GM19372 (cell line): ENCODE measurements around the gene UBE2I.
A peak's percentile ranks its signal among the peaks of the same experiment; 100 is the strongest.
"Not testable (repeated sequence)": the region's sequence is repeated elsewhere in the genome, so short reads cannot be mapped to it uniquely, and the experiment has no call there.

Experiments
- ATAC-seq: cut with Tn5 transposase; IDR thresholded peaks from one replicate; pipeline ENCODE4 v1.9.1; 2021; ENCODE audit warnings: mild to moderate bottlenecking, low read depth, moderate library complexity; ENCODE audit not compliant: unreplicated experiment

Gene UBE2I

GRCh38 chr16:1308977-1309885, at the start of gene UBE2I:
UBE2I (plus strand) TSS chr16:1309636; CDS start chr16:1314031, 4,395 bp downstream.
- ATAC-seq, result peak; percentile 61

DNA sequence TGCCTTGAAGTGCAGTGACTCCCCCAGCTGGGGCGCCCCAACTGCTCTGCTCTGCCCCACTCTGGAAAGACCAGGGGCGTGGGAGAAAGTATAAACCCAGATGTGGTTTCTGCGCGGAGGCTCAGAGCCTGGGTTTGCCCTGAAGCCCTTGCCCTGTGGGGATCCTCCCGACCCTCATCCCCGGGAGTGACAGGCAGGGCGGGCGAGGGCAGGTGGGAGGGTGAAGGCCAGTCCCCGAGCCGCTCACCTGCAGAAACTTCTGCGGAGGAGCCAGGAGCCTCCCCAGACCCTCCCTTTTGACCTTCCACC, 49.7 kb upstream of the UBE2I start:
- no peak for ATAC-seq

DNA sequence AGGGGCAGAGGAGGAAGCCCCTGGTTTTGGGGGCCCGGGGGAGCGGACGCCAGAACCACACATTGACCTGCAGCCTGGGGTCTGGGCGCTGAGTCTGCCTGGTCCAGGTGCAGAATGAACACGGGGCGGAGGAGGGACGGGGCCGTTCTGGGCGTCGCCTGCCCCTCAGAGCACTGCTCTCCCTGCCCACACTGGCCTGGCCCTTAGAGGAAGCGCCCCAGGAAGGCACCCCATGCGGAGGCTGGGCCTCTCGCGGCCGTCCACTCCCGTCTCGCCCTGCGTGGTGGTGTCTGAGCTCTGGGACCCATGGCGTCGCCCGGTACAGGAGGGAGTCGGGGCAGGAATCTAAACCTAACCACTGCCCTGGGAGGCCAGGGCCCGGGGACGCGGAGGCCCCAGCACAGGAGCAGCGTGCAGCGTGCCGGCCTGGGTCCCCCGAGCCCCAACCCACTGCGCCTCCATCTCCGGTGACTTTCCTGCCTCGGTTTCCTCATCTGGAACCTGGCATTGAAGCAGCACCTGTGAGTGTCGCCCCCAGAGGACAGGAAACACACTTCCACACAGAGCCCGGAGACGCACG, 49.2 kb upstream of the UBE2I start:
- no peak for ATAC-seq

GRCh38 chr16:1261131-1261892, 48.1 kb upstream of the UBE2I start:
- ATAC-seq, result no peak

- no peak for ATAC-seq
Measured at GRCh38 chr16:1262210-1262845, 47.1 kb upstream of the UBE2I start.

- ATAC-seq, result no peak
Measured at GRCh38 chr16:1262846-1263221, 46.6 kb upstream of the UBE2I start.

DNA sequence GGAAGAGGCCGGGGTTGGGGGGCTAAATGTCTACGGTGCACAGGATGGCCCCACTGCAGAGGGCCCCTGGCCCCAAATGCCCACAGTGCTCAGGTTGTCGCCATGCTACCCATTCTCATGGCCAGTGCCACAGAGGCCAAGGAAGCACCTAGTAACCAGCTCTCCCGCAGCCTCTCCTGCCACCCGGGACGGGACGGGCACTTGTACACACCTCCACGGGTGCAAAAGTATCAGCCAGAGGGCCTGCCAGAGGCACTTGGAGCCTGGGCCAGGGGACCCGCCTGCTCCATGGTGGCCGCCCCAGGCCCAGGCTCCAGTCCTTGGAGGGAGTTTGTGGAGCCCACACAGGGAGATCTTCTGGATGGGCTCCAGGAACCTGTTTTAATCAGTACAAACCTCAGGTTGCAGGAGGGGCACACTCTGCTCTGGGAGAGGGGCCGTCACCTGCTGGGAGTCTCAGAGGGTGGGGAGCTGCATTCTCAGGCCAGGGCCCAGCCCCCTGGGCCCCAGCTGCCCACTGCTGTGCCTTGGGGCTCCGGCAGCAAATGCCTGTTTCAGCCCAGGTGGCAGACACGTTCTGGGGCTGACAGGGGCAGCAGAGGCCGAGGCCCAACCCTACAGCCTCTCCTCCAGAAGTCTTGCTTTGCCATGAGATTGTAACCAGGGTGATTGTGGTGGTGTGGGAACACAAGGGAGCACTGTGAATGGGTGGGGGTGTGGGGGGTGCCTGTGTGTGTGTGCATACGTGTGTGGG, 45.7 kb upstream of the UBE2I start:
- no peak for ATAC-seq

DNA sequence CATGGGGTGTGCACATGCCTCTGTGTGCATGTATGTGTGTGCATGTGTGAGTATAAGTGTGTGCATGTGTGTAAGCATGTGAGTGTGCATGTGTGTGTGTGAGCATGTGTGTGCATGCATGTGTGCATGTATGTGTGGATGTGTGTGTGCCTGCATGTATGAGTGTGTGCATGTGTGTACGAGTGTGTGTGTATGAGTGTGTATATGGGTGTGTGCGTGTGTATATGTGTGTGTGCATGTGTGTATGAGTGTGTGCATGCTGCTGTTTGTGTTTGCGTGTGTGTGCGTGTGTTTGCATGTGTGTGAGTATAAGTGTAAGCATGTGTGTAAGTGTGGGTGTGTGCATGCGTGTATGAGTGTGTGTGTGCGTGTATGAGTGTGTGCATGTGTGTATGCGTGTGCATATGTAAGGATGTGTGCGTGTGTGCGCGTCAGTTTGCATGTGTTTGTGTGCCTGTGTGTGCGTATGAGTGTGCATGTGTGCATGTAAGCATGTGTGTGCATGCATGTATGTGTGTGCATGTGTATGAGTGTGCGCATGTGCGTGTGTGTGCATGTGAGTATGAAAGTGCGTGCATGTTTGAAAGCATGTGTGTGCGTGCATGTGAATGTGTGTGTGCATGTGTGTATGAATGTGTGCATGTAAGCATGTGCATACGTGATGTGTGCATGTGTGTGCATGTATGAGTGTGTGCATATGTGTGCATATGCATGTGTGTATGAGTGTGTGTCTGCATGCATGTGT, 44.9 kb upstream of the UBE2I start:
- no peak for ATAC-seq

DNA sequence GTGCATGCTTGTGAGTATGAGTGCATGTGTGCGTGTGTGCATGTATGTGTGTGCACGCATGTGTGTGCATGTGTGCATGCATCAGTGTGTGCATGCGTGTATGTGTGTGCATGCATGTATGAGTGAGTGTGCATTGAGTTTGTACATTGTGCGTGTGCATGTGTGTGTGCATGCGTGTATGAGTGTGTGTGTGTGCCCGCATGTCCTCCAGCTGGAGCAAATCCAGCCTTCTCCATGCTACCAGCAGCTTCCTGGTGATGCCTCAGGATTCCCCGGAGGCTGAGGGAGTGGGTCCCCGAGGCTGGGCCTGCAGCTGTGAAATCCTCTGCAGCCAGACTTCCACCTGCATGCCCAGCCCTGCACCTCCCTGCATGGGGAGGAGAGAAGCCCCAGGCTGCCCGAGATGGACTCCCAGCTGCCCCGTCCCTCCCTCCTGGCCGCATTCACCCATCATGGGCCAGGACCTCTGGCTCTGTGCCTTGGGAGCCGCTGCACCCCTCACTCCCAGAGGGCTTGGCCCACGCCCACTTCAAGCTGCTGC, 44.3 kb upstream of the UBE2I start:
- ATAC-seq, result no peak

DNA sequence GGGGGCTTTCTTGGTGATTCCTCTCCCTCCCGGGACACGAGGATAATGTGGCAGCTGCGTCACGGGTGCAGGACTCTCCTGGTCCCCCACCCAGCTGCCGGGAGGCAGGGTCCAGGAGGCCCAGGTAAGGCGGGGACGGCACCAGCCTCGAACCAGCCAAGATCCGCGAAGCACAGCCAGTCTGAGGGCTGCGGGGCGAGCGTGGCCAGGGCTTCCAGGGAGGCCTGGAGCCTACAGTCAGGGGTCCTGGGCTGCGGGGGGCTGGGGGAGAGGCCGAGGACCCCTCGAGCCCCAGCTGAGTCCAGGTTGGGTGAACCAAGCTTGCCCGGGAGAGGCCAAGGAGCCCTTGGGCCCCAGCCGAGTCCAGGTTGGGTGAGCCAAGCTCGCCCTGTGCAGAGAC, 43.6 kb upstream of the UBE2I start:
- ATAC-seq, result no peak

DNA sequence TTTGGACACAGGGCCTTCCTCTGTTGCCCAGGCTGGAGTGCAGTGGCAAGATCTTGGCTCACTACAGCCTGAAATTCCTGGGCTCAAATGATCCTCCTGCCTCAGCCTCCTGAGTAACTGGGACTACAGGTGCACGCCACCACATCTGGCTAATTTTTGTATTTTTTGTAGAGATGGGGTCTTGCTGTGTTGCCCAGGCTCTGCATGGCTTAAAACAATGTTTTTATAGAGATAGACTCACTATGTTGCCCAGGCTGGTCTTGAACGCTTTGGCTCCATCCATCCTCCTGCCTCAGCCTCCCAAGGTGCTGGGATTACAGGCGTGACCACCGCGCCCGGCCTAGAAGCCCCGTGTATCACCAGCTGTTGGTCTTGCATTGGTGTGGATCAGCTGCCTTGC, 40.0 kb upstream of the UBE2I start:
- not testable (repeated sequence) for ATAC-seq

- no peak for ATAC-seq
Measured at GRCh38 chr16:1271380-1271723, 38.1 kb upstream of the UBE2I start.

- ATAC-seq, result not testable (repeated sequence)
Measured at GRCh38 chr16:1271724-1272413, 37.6 kb upstream of the UBE2I start.

GRCh38 chr16:1272453-1273198, 36.8 kb upstream of the UBE2I start:
- ATAC-seq, result no peak

DNA sequence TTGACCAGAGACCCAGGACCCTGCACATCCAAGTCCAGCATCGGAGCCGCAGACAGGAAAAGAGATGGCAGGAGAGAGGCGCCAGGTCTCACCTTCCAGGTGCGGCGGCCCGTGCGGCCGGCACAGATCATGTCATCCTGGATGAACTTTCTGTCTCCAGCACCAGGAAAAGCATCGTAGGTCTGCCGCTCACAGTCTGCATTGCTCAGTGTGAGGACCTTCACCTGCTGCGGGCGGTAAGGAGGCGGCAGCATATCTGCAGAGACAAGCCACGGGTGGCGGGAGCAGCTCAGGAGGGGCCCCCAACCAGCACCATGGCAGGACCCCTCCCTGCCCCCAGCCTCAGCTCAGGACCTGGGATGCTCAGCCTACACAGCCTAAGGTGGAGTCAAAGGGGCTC, 35.6 kb upstream of the UBE2I start:
- no peak for ATAC-seq

GRCh38 chr16:1274767-1275166, 34.7 kb upstream of the UBE2I start:
- ATAC-seq, result no peak

GRCh38 chr16:1275791-1276579, 33.5 kb upstream of the UBE2I start:
- ATAC-seq, result no peak

DNA sequence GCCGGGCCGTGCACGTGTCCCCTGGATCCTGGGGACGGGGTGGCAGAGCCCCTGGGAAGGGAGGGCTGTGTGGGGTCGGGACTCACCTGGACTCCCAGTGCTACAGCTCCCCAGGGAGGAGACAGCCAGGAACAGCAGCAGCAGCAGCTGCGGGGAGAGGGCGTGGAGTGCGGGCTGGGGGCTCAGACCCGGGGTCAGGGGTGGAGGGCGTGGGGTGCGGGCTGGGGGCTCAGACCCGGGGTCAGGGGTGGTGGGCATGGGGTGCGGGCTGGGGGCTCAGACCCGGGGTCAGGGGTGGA, 32.9 kb upstream of the UBE2I start:
- no peak for ATAC-seq
